Epithelial cell of esophagus (primary cell): ENCODE results near the gene PSTPIP1.

Experiments used
- DNase-seq: peaks from one replicate; pipeline ENCODE4 v3.0.0; 2010; ENCODE audit warnings: low read depth
- H3K4me3 ChIP-seq: 2 replicates; pipeline ENCODE4 v1.5.1; 2011; ENCODE audit warnings: mild to moderate bottlenecking, low read length, control low read depth
- TF ChIP-seq, protein P1 (sequence below): IDR thresholded peaks from 2 replicates; pipeline ENCODE4 v1.5.1; 2011; ENCODE audit warnings: low read depth, mild to moderate bottlenecking, low read length, control low read depth, inconsistent platforms; ENCODE audit not compliant: insufficient read depth; ENCODE audit errors: missing control alignments

The PSTPIP1 gene

DNA sequence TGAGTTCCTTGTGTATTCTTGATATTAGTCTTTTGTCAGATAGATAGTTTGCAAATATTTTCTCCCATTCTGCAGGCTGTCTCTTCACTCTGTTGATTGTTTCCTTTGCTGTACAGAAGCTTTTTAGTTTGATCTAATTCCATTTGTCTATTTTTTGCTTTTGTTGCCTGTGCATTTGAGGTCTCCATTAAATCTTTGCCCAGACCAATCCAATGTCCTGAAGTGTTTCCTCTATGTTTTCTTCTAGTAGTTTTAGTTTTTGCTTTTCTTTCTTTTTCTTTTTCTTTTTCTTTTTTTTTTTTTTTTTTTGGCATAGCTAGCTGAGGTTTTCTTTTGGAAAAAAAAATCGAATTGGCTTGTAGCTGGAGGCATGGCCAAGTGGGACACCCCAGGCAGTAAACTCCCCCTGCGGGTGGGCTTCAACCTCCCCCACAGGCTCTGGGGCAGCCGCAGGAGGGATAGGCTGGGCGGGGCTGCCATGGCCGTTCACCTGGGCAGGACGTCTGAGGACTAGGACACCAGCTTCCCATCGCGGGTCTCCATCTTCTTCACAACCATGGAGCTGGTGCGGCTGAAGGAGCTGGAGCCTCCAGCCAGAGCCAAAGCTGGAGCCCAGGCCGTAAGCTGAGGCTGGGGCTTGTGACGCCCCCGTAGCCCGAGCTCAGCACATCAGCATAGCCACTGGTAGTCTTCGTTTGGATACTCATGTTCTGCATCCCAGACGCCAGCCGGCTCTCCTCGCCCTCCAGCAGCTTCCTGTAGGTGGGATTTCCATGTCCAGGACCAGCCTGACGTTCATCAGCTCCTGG, 16.2 kb upstream of the PSTPIP1 start:
- no peak for DNase-seq
- no peak overlapping the region for H3K4me3 ChIP-seq
- TF ChIP-seq, protein P1, sequence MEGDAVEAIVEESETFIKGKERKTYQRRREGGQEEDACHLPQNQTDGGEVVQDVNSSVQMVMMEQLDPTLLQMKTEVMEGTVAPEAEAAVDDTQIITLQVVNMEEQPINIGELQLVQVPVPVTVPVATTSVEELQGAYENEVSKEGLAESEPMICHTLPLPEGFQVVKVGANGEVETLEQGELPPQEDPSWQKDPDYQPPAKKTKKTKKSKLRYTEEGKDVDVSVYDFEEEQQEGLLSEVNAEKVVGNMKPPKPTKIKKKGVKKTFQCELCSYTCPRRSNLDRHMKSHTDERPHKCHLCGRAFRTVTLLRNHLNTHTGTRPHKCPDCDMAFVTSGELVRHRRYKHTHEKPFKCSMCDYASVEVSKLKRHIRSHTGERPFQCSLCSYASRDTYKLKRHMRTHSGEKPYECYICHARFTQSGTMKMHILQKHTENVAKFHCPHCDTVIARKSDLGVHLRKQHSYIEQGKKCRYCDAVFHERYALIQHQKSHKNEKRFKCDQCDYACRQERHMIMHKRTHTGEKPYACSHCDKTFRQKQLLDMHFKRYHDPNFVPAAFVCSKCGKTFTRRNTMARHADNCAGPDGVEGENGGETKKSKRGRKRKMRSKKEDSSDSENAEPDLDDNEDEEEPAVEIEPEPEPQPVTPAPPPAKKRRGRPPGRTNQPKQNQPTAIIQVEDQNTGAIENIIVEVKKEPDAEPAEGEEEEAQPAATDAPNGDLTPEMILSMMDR = no peak

DNA sequence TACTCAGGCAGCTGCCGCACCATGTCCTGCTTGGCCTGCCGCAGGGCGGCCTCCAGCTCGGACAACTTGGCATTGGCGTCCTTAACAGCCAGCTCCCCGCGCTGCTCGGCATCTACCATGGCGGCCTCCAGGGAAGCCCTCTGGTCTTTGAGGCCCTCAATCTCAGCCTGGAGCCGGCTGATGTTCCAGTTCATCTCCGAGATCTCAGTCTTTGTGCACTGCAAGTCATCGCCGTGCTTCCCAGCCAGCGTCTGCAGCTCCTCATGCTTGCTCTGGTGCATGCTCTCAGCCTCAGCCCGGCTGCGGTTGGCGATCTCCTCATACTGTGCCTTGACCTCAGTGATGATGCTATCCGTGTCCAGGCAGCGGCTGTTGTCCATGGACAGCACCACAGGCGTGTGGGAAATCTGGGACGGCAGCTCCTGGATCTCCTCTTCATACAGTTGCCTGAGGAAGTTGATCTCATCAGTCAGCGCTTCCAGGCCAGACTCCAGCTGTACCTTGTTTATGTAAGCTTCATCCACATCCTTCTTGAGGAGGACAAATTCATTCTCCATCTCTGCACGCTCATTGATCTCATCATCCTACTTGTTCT, 15.5 kb upstream of the PSTPIP1 start:
- TF ChIP-seq, protein P1 = no peak
- DNase-seq = no peak
- no peak overlapping the region for H3K4me3 ChIP-seq

DNA sequence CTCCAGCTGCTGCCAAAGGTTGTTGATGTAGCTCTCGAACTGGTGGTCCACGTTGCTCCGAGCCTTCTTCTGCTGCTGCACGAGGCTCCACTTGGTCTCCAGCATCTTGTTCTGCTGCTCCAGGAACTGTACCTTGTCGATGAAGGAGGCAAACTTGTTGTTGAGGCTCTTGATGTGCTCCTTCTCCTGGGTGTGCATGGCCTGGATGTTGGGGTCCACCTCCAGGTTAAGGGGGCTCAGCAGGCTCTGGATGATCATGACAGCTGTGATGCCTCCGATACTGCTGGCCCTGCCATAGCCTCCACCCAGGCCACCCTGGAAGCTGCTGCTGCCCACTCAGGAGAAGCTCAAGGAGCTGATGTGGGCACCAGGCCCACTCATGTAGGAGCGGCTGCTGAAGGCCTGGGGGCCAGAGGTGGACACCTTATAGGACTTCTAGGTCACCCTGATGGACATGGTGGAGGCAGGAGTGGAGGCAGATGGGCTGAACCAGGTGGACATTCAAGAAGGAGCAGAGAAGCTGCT, 14.9 kb upstream of the PSTPIP1 start:
- no peak for DNase-seq
- TF ChIP-seq, protein P1 = no peak
- H3K4me3 ChIP-seq = no peak overlapping the region

DNA sequence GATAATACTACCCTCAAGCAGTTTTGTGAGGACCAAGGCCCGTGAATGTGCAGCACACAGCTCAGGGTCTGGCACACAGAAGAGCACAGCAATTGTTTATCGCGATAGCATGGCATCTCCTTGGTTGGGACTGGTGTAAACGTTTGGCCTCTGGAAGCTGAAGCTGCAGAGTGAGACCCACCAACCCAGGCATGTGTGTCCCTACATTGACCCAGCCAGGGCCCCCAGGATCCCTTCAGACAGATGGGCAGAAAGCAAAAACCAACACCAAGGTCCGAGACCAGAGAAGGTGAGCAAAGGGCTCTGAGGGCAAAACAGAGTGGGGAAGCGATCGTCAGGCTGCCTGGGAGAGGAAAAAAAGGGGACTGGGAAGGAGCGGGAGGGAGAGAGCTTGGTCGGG, 12.6 kb upstream of the PSTPIP1 start:
- no peak overlapping the region for H3K4me3 ChIP-seq
- no peak for DNase-seq
- TF ChIP-seq, protein P1 = no peak

DNA sequence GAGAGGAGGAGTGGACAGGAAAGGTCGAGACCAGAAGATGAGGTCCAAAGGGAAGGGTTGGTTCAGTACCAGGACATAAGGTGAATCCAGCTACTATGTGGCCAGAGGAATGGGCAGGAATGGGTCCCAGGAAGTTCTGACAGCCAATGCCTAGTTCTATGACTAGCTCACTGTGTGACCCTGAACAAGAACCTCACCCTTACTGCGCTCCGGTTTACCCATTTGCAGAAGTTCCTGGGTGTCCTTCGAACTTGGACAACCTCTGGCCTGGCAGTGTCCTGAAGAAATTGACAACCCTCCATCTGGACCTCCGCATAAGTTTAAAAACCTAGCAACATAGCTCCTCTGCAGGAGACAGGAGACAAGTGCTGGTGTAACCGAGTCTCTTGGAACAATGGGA, 12.2 kb upstream of the PSTPIP1 start:
- H3K4me3 ChIP-seq = no peak overlapping the region
- no peak for DNase-seq
- TF ChIP-seq, protein P1 = no peak

DNA sequence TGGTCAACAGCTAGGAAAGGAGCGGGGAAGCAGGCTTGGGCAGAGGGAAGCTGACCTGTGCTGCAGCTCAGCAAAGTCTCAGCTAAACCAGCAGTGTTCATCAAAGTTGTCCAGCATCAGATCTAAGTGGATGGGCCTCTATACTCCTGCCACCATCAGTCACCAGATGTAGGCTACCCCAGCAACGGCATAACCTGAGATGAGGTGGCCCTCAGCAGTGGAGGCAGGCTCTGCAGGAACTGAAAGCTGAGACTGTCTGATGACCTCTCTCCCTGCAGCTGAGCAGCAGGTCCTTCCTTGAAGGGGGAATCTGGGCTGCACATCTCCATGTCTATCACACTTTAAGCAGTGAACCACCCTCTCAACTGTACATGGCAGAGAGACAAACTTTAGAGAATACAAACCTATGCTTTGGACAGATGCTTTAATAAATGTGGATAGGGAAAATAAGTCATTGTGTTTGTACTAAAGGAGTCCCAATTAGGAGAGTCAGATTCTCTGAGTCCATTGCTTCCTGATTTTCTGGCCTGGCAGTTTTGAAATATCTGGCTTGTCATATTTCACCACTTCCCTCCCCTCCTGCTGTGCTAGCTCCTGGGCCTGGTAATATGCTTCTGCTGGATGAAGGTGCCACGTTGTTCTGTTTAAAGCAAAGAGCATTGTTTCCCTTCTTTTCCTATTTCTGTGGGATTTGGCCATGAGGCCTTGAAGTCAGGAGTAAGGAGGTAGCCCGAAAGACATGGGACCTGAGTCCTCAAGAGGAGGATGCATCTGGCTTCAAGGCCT, 11.1 kb upstream of the PSTPIP1 start:
- DNase-seq = no peak
- TF ChIP-seq, protein P1 = no peak
- no peak overlapping the region for H3K4me3 ChIP-seq
